ENCODE measurements around the gene U2AF2. TPM values are rescaled to one million over a fixed set of nuclear protein-coding genes. Genes with fewer than 3 reads are reported as not detected.

U2AF2 gene
- total RNA-seq, 1 experiment from 2014 or later, result 289 TPM

- ChIA-PET POLR2A (interaction anchor here (1.6 kb wide), 1 partner anchor 18 kb away, joined by 14 read pairs; the partner anchor contains the start of gene U2AF2), CTCF (interaction anchor here (1.5 to 1.6 kb wide), 2 partner anchors 19 to 32 kb away, joined by 6 to 9 read pairs; no protein-coding TSS in a partner anchor)
- no peak overlapping the region for H3K27ac Mint-ChIP-seq (ENCODE audit: unreplicated experiment)
- H3K4me3 Mint-ChIP-seq (ENCODE audit: unreplicated experiment), result no peak overlapping the region
- Histone ChIP-seq H3K36me3 (ENCODE audit: control insufficient read depth, insufficient read depth, low read length) (peaks cover 15% of the 10 kb centered on the region), H3K9me3 (no peaks in the 10 kb centered on the region), H3K27me3 (replicated peaks; ENCODE audit: control insufficient read depth, insufficient read depth, low read length) (no peaks in the 10 kb centered on the region), H3K4me1 (peaks cover 45% of the 10 kb centered on the region), H3K4me3 (ENCODE audit: low read depth, low read length) (no peak overlapping the region)
- no peak for TF ChIP-seq CTCF (IDR thresholded peaks at IDR 0.05; ENCODE audit: insufficient read depth in 1 of 2, low read depth in 1 of 2, low read length in 1 of 2, severe bottlenecking in 1 of 2, unreplicated experiment in 1 of 2)
- DNase-seq, result no peak
- peaks cover 57% of the 10 kb centered on the region for H3K4me1 Mint-ChIP-seq (ENCODE audit: low read depth, unreplicated experiment)
- H3K9me3 Mint-ChIP-seq (ENCODE audit: unreplicated experiment), result no peaks in the 10 kb centered on the region
- intact Hi-C loops (cut with micrococcal nuclease; ENCODE audit: unreplicated experiment), result no loop called here
- BruUV-seq (replicated peaks), result no TSS peak
- H3K36me3 Mint-ChIP-seq (ENCODE audit: insufficient read depth, unreplicated experiment), result peaks cover 96% of the 10 kb centered on the region
- H3K27me3 Mint-ChIP-seq (ENCODE audit: insufficient read depth, unreplicated experiment), result no peaks in the 10 kb centered on the region
These were observed 17.6 kb downstream of the U2AF2 start for GRCh38 chr19:55672418-55672817.

GRCh38 chr19:55673465-55673864 is 18.6 kb downstream of the U2AF2 start:
- H3K36me3 ChIP-seq (ENCODE audit: control insufficient read depth, insufficient read depth, low read length), result peaks cover 13% of the 10 kb centered on the region
- H3K36me3 Mint-ChIP-seq (ENCODE audit: insufficient read depth, unreplicated experiment), result peaks cover 93% of the 10 kb centered on the region
- no peaks in the 10 kb centered on the region for H3K27me3 ChIP-seq (replicated peaks; ENCODE audit: control insufficient read depth, insufficient read depth, low read length)
- intact Hi-C loops (cut with micrococcal nuclease; ENCODE audit: unreplicated experiment), result no loop called here
- DNase-seq, result no peak
- H3K4me1 Mint-ChIP-seq (ENCODE audit: low read depth, unreplicated experiment), result peaks cover 54% of the 10 kb centered on the region
- peak overlapping the region; percentile 94 for H3K4me3 Mint-ChIP-seq (ENCODE audit: unreplicated experiment)
- BruUV-seq (replicated peaks), result no TSS peak
- H3K4me1 ChIP-seq, result peaks cover 35% of the 10 kb centered on the region
- H3K27ac Mint-ChIP-seq (ENCODE audit: unreplicated experiment), result peak overlapping the region; percentile 92
- TF ChIP-seq CTCF (IDR thresholded peaks at IDR 0.05; ENCODE audit: insufficient read depth in 1 of 2, low read depth in 1 of 2, low read length in 1 of 2, severe bottlenecking in 1 of 2, unreplicated experiment in 1 of 2), result no peak
- H3K9me3 ChIP-seq, result no peaks in the 10 kb centered on the region
- ChIA-PET CTCF (interaction anchor here (1.1 kb wide), 1 partner anchor 19 kb away, joined by 5 read pairs; no protein-coding TSS in a partner anchor), POLR2A (no interaction called here)
- no peak overlapping the region for H3K4me3 ChIP-seq (ENCODE audit: low read depth, low read length)
- no peaks in the 10 kb centered on the region for H3K27me3 Mint-ChIP-seq (ENCODE audit: insufficient read depth, unreplicated experiment)
- H3K9me3 Mint-ChIP-seq (ENCODE audit: unreplicated experiment), result no peaks in the 10 kb centered on the region

GRCh38 chr19:55673889-55674288 is 19.1 kb downstream of the U2AF2 start:
- intact Hi-C loops (cut with micrococcal nuclease; ENCODE audit: unreplicated experiment), result loop anchor here (2.0 kb wide), 1 partner anchor 19 kb away; the partner anchor contains the start of gene U2AF2
- Mint-ChIP-seq H3K4me3 (ENCODE audit: unreplicated experiment) (peak overlapping the region; percentile 94), H3K9me3 (ENCODE audit: unreplicated experiment) (no peaks in the 10 kb centered on the region), H3K36me3 (ENCODE audit: insufficient read depth, unreplicated experiment) (peaks cover 94% of the 10 kb centered on the region), H3K27me3 (ENCODE audit: insufficient read depth, unreplicated experiment) (no peaks in the 10 kb centered on the region), H3K4me1 (ENCODE audit: low read depth, unreplicated experiment) (peaks cover 54% of the 10 kb centered on the region), H3K27ac (ENCODE audit: unreplicated experiment) (peak overlapping the region; percentile 92)
- no peak for DNase-seq
- no TSS peak for BruUV-seq (replicated peaks)
- H3K9me3 ChIP-seq, result no peaks in the 10 kb centered on the region
- no peak for TF ChIP-seq CTCF (IDR thresholded peaks at IDR 0.05; ENCODE audit: insufficient read depth in 1 of 2, low read depth in 1 of 2, low read length in 1 of 2, severe bottlenecking in 1 of 2, unreplicated experiment in 1 of 2)
- CTCF ChIA-PET, result interaction anchor here (1.1 kb wide), 1 partner anchor 20 kb away, joined by 5 read pairs; no protein-coding TSS in a partner anchor
- no peaks in the 10 kb centered on the region for H3K27me3 ChIP-seq (replicated peaks; ENCODE audit: control insufficient read depth, insufficient read depth, low read length)
- no peak overlapping the region for H3K4me3 ChIP-seq (ENCODE audit: low read depth, low read length)
- H3K36me3 ChIP-seq (ENCODE audit: control insufficient read depth, insufficient read depth, low read length), result peaks cover 13% of the 10 kb centered on the region
- POLR2A ChIA-PET, result no interaction called here
- H3K4me1 ChIP-seq, result peaks cover 30% of the 10 kb centered on the region
